ENCODE data around the gene ZNF385A. TPM values are rescaled to one million over a fixed set of nuclear protein-coding genes. Genes with fewer than 3 reads are reported as not detected.

ZNF385A gene
- total and polyA plus RNA-seq, 2 of the 8 experiments (the other 6 are each of a cell fraction or from before 2014, with no cell fraction given), result 5.2 to 14.3 TPM

- Histone ChIP-seq H3K56ac (replicated peaks; ENCODE audit: insufficient read length, low read depth, low read length) (no peak overlapping the region), H3K4me2 (ENCODE audit: insufficient read depth in 1 of 2, low read depth in 2 of 2, low read length in 2 of 2) (no peak overlapping the region), H3K23ac (ENCODE audit: insufficient read length) (no peak overlapping the region), H4K91ac (replicated peaks; ENCODE audit: insufficient read length, low read length) (no peak overlapping the region), H4K5ac (ENCODE audit: insufficient read length, low read depth, low read length) (no peak overlapping the region), H3K9ac (replicated peaks in 1 of 4; ENCODE audit: extremely low read depth in 1 of 4, low read depth in 3 of 4, low read length in 3 of 4) (no peak overlapping the region), H3K4me3 (ENCODE audit: extremely low read depth in 1 of 4, insufficient read depth in 2 of 4, low read depth in 3 of 4, low read length in 4 of 4) (no peak overlapping the region), H3K27me3 (replicated peaks in 1 of 4; ENCODE audit: control insufficient read depth in 3 of 4, extremely low read depth in 1 of 4, insufficient read depth in 3 of 4, low read length in 3 of 4) (no peaks in the 10 kb centered on the region), H3K27ac (ENCODE audit: low read depth, low read length) (no peak overlapping the region), H2BK20ac (ENCODE audit: low read length) (no peak overlapping the region), H3K14ac (ENCODE audit: insufficient read length) (no peak overlapping the region), H4K8ac (ENCODE audit: extremely low read depth, insufficient read depth, low read length) (no peak overlapping the region), H3K79me1 (ENCODE audit: low read depth, low read length) (no peaks in the 10 kb centered on the region), H2BK12ac (ENCODE audit: low read depth, low read length) (no peak overlapping the region), H2BK120ac (replicated peaks; ENCODE audit: low read depth, low read length) (no peak overlapping the region), H3K4ac (replicated peaks; ENCODE audit: insufficient read length, low read depth, low read length) (no peak overlapping the region), H4K20me1 (replicated peaks in 1 of 2; ENCODE audit: control insufficient read depth in 1 of 2, insufficient read depth in 2 of 2, low read length in 2 of 2) (no peaks in the 10 kb centered on the region), H2AK5ac (ENCODE audit: low read depth, low read length) (no peak overlapping the region), H2BK5ac (ENCODE audit: low read depth, low read length) (no peak overlapping the region), H3K36me3 (ENCODE audit: control insufficient read depth in 2 of 4, insufficient read depth in 4 of 4, low read length in 3 of 4) (peaks cover 4 to 19% (median 8%) of the 10 kb centered on the region in 4 experiments; a peak in 5 of 8 replicates), H2AFZ (ENCODE audit: low read length) (no peak overlapping the region), H2BK15ac (ENCODE audit: low read length) (no peak overlapping the region), H3K23me2 (ENCODE audit: low read depth, low read length) (no peaks in the 10 kb centered on the region), H3K79me2 (ENCODE audit: control insufficient read depth in 1 of 2, insufficient read depth in 2 of 2, low read length in 2 of 2) (no peaks in the 10 kb centered on the region), H3K9me3 (ENCODE audit: insufficient read depth in 2 of 2, low read depth in 1 of 2, low read length in 1 of 2) (no peaks in the 10 kb centered on the region), H3K18ac (ENCODE audit: extremely low read depth, low read length) (no peak overlapping the region), H3K4me1 (replicated peaks in 1 of 4; ENCODE audit: control insufficient read depth in 3 of 4, insufficient read depth in 4 of 4, low read length in 3 of 4) (peaks cover 0 to 1% (median 0%) of the 10 kb centered on the region in 4 experiments; a peak in 1 of 7 replicates)
- DNase-seq (ENCODE audit: low read depth in 1 of 2, low spot score in 2 of 2) (no peak), FAIRE-seq (no peak)
- CTCF ChIA-PET (ENCODE audit: partially characterized antibody), result interaction anchor here (1.1 to 12.3 kb wide), 8 partner anchors 9 to 69 kb away, joined by 3 to 742 read pairs (median 8); partner anchors contain the start of gene ITGA5
- TF ChIP-seq CHD1 (IDR thresholded peaks at IDR 0.05; ENCODE audit: low read depth, low read length) (no peak), KDM1A (IDR thresholded peaks at IDR 0.05; ENCODE audit: borderline replicate concordance, low read length) (no peak), BACH1 (IDR thresholded peaks at IDR 0.05; ENCODE audit: low read length) (no peak), CBX8 (IDR thresholded peaks at IDR 0.05; ENCODE audit: borderline replicate concordance, low read depth, low read length) (no peak), CREB1 (IDR thresholded peaks at IDR 0.05) (no peak), PHF8 (conservative IDR thresholded peaks at IDR 0.05; ENCODE audit: low read depth, low read length) (no peak)
- POLR2A ChIA-PET (ENCODE audit: partially characterized antibody), result interaction anchor here (1.3 to 4.5 kb wide), 4 partner anchors 10 to 35 kb away, joined by 3 to 16 read pairs (median 6); no protein-coding TSS in a partner anchor
- 90% methylated on average over 10 of the region's 10 CpGs; no CpG with 5 or more reads in 1 of the 2 experiments for WGBS, 2 experiments (ENCODE audit: extremely low coverage in 1 of 2, insufficient coverage in 1 of 2, insufficient read length in 1 of 2, insufficient replicate concordance in 2 of 2, low coverage in 1 of 2, low lambda C conversion rate in 2 of 2, missing lambda C conversion rate in 1 of 2)
Observed at GRCh38 chr12:54405106-54405505, 20.6 kb upstream of the ZNF385A start.
